Cerebellar cortex (tissue), 1 donor: Measurements from ENCODE around the gene OLFML1.

Source experiments
- DNase-seq: peaks from one replicate; pipeline ENCODE4 v3.0.0-alpha.2; 2015; ENCODE audit warnings: low spot score

The OLFML1 gene

GRCh38 chr11:7485186-7486097 lies at the start of gene OLFML1:
OLFML1 (plus strand) TSS chr11:7485506; CDS start chr11:7485876, 370 bp downstream.
- DNase-seq, result peak; percentile 65

GRCh38 chr11:7436146-7436545 lies 49.2 kb upstream of the OLFML1 start:
- DNase-seq, result no peak

- DNase-seq, result no peak
Measured at GRCh38 chr11:7436657-7437056, 48.6 kb upstream of the OLFML1 start.

- DNase-seq, result no peak
Measured at GRCh38 chr11:7437696-7438095, 47.6 kb upstream of the OLFML1 start.

GRCh38 chr11:7439746-7440320 lies 45.5 kb upstream of the OLFML1 start:
- DNase-seq, result no peak

- DNase-seq, result peak; percentile 81
Measured at GRCh38 chr11:7442588-7443215, 42.6 kb upstream of the OLFML1 start.

GRCh38 chr11:7444091-7444981 lies 41.0 kb upstream of the OLFML1 start:
- DNase-seq, result no peak

- no peak for DNase-seq
Measured at GRCh38 chr11:7445564-7445963, 39.7 kb upstream of the OLFML1 start.

- DNase-seq, result peak; percentile 57
Measured at GRCh38 chr11:7448201-7448600, 37.1 kb upstream of the OLFML1 start.

GRCh38 chr11:7449211-7449840 lies 36.0 kb upstream of the OLFML1 start:
- no peak for DNase-seq

- no peak for DNase-seq
Measured at GRCh38 chr11:7449841-7450214, 35.5 kb upstream of the OLFML1 start.

- no peak for DNase-seq
Measured at GRCh38 chr11:7450836-7451235, 34.5 kb upstream of the OLFML1 start.

GRCh38 chr11:7451520-7451919 lies 33.8 kb upstream of the OLFML1 start:
- no peak for DNase-seq

- DNase-seq, result no peak
Measured at GRCh38 chr11:7451952-7452494, 33.3 kb upstream of the OLFML1 start.

GRCh38 chr11:7454854-7455253 lies 30.5 kb upstream of the OLFML1 start:
- no peak for DNase-seq

- DNase-seq, result no peak
Measured at GRCh38 chr11:7457211-7457610, 28.1 kb upstream of the OLFML1 start.

- no peak for DNase-seq
Measured at GRCh38 chr11:7462706-7463105, 22.6 kb upstream of the OLFML1 start.

- DNase-seq, result no peak
Measured at GRCh38 chr11:7467652-7468051, 17.7 kb upstream of the OLFML1 start.

- no peak for DNase-seq
Measured at GRCh38 chr11:7469351-7469865, 15.9 kb upstream of the OLFML1 start.

GRCh38 chr11:7471071-7471470 lies 14.2 kb upstream of the OLFML1 start:
- no peak for DNase-seq

- no peak for DNase-seq
Measured at GRCh38 chr11:7473717-7474116, 11.6 kb upstream of the OLFML1 start.
